GM12872 (cell line): ENCODE data around the gene DNPH1.

Experiments
- CTCF ChIP-seq: IDR thresholded peaks from 3 replicates; pipeline ENCODE4 v1.5.1; 2011; ENCODE audit warnings: low read depth, mild to moderate bottlenecking, low read length, moderate library complexity; ENCODE audit not compliant: insufficient read depth

DNPH1 gene

GRCh38 chr6:43262000-43262779, 32.9 kb upstream of the DNPH1 start:
- TF ChIP-seq CTCF, result no peak

GRCh38 chr6:43261198-43261597, 31.9 kb upstream of the DNPH1 start:
- no peak for TF ChIP-seq CTCF

GRCh38 chr6:43260791-43261190, 31.5 kb upstream of the DNPH1 start:
- no peak for TF ChIP-seq CTCF

GRCh38 chr6:43258807-43259686, 29.8 kb upstream of the DNPH1 start:
- TF ChIP-seq CTCF, result no peak

- TF ChIP-seq CTCF, result no peak
Measured at GRCh38 chr6:43258180-43258579, 28.9 kb upstream of the DNPH1 start.

GRCh38 chr6:43257367-43258145, 28.3 kb upstream of the DNPH1 start:
- TF ChIP-seq CTCF, result no peak
